ENCODE measurements around the gene SOCS2.
A peak's percentile ranks its signal among the peaks of the same experiment; 100 is the strongest.

SOCS2 gene

GRCh38 chr12:93571925-93572711 is at the start of gene SOCS2:
Gene SOCS2 (plus strand): TSS chr12:93572675. CDS start chr12:93572898, 223 bp downstream.
- Histone ChIP-seq H3K9me3 (ENCODE audit: low read length) (no peaks in the 10 kb centered on the region), H3K79me2 (ENCODE audit: insufficient read depth, low read length) (no peaks in the 10 kb centered on the region), H3K27ac (ENCODE audit: low read depth, low read length, poor library complexity, severe bottlenecking) (no peak within 1 kb of the TSS)

GRCh38 chr12:93524386-93525133 is 47.9 kb upstream of the SOCS2 start:
- no peaks in the 10 kb centered on the region for H3F3A ChIP-seq (ENCODE audit: insufficient read depth, low read length)
- H3K4me3 ChIP-seq (ENCODE audit: low read depth, low read length, poor library complexity, severe bottlenecking) = no peak overlapping the region
- no peak overlapping the region for H3K4me2 ChIP-seq (ENCODE audit: low read length)
- H4K20me1 ChIP-seq (ENCODE audit: insufficient read depth, low read length) = no peaks in the 10 kb centered on the region
- TF ChIP-seq EZH2 (IDR thresholded peaks at IDR 0.05; ENCODE audit: borderline replicate concordance, low read length) (no peak), CTCF (IDR thresholded peaks at IDR 0.05; ENCODE audit: low read length) (no peak)
- H3K36me3 ChIP-seq (ENCODE audit: insufficient read depth, low read length) = no peaks in the 10 kb centered on the region
- no peaks in the 10 kb centered on the region for H3K27me3 ChIP-seq (ENCODE audit: insufficient read depth, low read length)
- H3K27ac ChIP-seq (ENCODE audit: low read depth, low read length, poor library complexity, severe bottlenecking) = no peak overlapping the region
- no peaks in the 10 kb centered on the region for H3K4me1 ChIP-seq (ENCODE audit: insufficient read depth, low read length, severe bottlenecking)
- H3K79me2 ChIP-seq (ENCODE audit: insufficient read depth, low read length) = no peaks in the 10 kb centered on the region
- H2AFZ ChIP-seq (ENCODE audit: low read length) = no peak overlapping the region
- H3K9me3 ChIP-seq (ENCODE audit: low read length) = no peaks in the 10 kb centered on the region
- no peaks in the 10 kb centered on the region for H3K9me2 ChIP-seq (ENCODE audit: low read depth, low read length)
- no peak overlapping the region for H3K9ac ChIP-seq (ENCODE audit: low read length)

More at GRCh38 chr12:93571925-93572711, at the start of gene SOCS2:
- Histone ChIP-seq H3K9me2 (ENCODE audit: low read depth, low read length) (no peaks in the 10 kb centered on the region), H2AFZ (ENCODE audit: low read length) (no peak within 1 kb of the TSS), H3K27me3 (ENCODE audit: insufficient read depth, low read length) (no peaks in the 10 kb centered on the region), H3K4me2 (ENCODE audit: low read length) (peak within 1 kb of the TSS; percentile 37), H3K4me1 (ENCODE audit: insufficient read depth, low read length, severe bottlenecking) (peaks cover 19% of the 10 kb centered on the region), H4K20me1 (ENCODE audit: insufficient read depth, low read length) (no peaks in the 10 kb centered on the region), H3K36me3 (ENCODE audit: insufficient read depth, low read length) (no peaks in the 10 kb centered on the region), H3K4me3 (ENCODE audit: low read depth, low read length, poor library complexity, severe bottlenecking) (no peak within 1 kb of the TSS), H3K9ac (ENCODE audit: low read length) (no peak within 1 kb of the TSS), H3F3A (ENCODE audit: insufficient read depth, low read length) (no peaks in the 10 kb centered on the region)
- TF ChIP-seq EZH2 (IDR thresholded peaks at IDR 0.05; ENCODE audit: borderline replicate concordance, low read length) = no peak
- TF ChIP-seq CTCF (IDR thresholded peaks at IDR 0.05; ENCODE audit: low read length) = no peak

GRCh38 chr12:93526786-93527428 is 45.6 kb upstream of the SOCS2 start:
- H3K9me3 ChIP-seq (ENCODE audit: low read length) = no peaks in the 10 kb centered on the region
- no peak overlapping the region for H2AFZ ChIP-seq (ENCODE audit: low read length)
- TF ChIP-seq EZH2 (IDR thresholded peaks at IDR 0.05; ENCODE audit: borderline replicate concordance, low read length) (no peak), CTCF (IDR thresholded peaks at IDR 0.05; ENCODE audit: low read length) (no peak)
- H3K9me2 ChIP-seq (ENCODE audit: low read depth, low read length) = no peaks in the 10 kb centered on the region
- no peaks in the 10 kb centered on the region for H3F3A ChIP-seq (ENCODE audit: insufficient read depth, low read length)
- H3K27ac ChIP-seq (ENCODE audit: low read depth, low read length, poor library complexity, severe bottlenecking) = no peak overlapping the region
- H3K9ac ChIP-seq (ENCODE audit: low read length) = no peak overlapping the region
- no peaks in the 10 kb centered on the region for H3K79me2 ChIP-seq (ENCODE audit: insufficient read depth, low read length)
- no peak overlapping the region for H3K4me2 ChIP-seq (ENCODE audit: low read length)
- H3K4me1 ChIP-seq (ENCODE audit: insufficient read depth, low read length, severe bottlenecking) = no peaks in the 10 kb centered on the region
- H3K4me3 ChIP-seq (ENCODE audit: low read depth, low read length, poor library complexity, severe bottlenecking) = no peak overlapping the region
- no peaks in the 10 kb centered on the region for H4K20me1 ChIP-seq (ENCODE audit: insufficient read depth, low read length)
- H3K36me3 ChIP-seq (ENCODE audit: insufficient read depth, low read length) = no peaks in the 10 kb centered on the region
- H3K27me3 ChIP-seq (ENCODE audit: insufficient read depth, low read length) = no peaks in the 10 kb centered on the region
